Neuronal stem cell (in vitro differentiated cells): ENCODE measurements around the gene CAVIN4. TPM values are rescaled to one million over a fixed set of nuclear protein-coding genes. Genes with fewer than 3 reads are reported as not detected.

Experiments
- DNase-seq: peaks from one replicate; pipeline ENCODE4 v3.0.0-alpha.2; 2013; ENCODE audit warnings: low spot score
- H2AFZ ChIP-seq: one replicate; pipeline ENCODE4 v1.6.1; 2013; ENCODE audit warnings: mild to moderate bottlenecking, low read length, inconsistent platforms
- H2AK5ac ChIP-seq: 2 replicates; pipeline ENCODE4 v1.6.1; 2013; ENCODE audit warnings: low read depth, mild to moderate bottlenecking, inconsistent platforms, low read length, moderate library complexity, mixed read lengths
- H2BK120ac ChIP-seq: 2 replicates; pipeline ENCODE4 v1.6.1; 2013; ENCODE audit warnings: low read depth, mild to moderate bottlenecking, inconsistent platforms, low read length, moderate library complexity, mixed read lengths
- H2BK12ac ChIP-seq: one replicate; pipeline ENCODE4 v1.6.1; 2013; ENCODE audit warnings: low read length, inconsistent platforms
- H2BK15ac ChIP-seq: 2 replicates; pipeline ENCODE4 v1.6.1; 2013; ENCODE audit warnings: mild to moderate bottlenecking, low read length, inconsistent platforms, mixed read lengths
- H2BK5ac ChIP-seq: one replicate; pipeline ENCODE4 v1.6.1; 2013; ENCODE audit warnings: inconsistent platforms, mild to moderate bottlenecking, low read length, moderate library complexity
- H3K14ac ChIP-seq: one replicate; pipeline ENCODE4 v1.6.1; 2013; ENCODE audit warnings: low read length, inconsistent platforms
- H3K18ac ChIP-seq: 2 replicates; pipeline ENCODE4 v1.6.1; 2013; ENCODE audit warnings: low read length, inconsistent platforms
- H3K23ac ChIP-seq: 2 replicates; pipeline ENCODE4 v1.6.1; 2013; ENCODE audit warnings: low read depth, mild to moderate bottlenecking, mixed read lengths, low read length, inconsistent platforms; ENCODE audit not compliant: poor library complexity
- H3K27ac ChIP-seq: replicated peaks from 3 replicates; pipeline ENCODE4 v1.5.1; 2013; ENCODE audit warnings: low read length, inconsistent platforms
- H3K27me3 ChIP-seq, 3 experiments: 2 replicates each; pipeline ENCODE4 v1.6.1; 2013; ENCODE audit warnings: low read length in 3 of 3, mild to moderate bottlenecking in 2 of 3, inconsistent platforms in 1 of 3, low read depth in 1 of 3, mixed read lengths in 1 of 3, moderate library complexity in 1 of 3; ENCODE audit not compliant: control insufficient read depth in 3 of 3, insufficient read depth in 3 of 3
- H3K36me3 ChIP-seq, 2 donors: replicated peaks in 1 of 2; 2 replicates each; pipeline ENCODE4 v1.6.1; 2013; ENCODE audit warnings: low read length in 2 of 2; ENCODE audit not compliant: control insufficient read depth in 2 of 2, insufficient read depth in 2 of 2
- H3K4ac ChIP-seq: 2 replicates; pipeline ENCODE4 v1.6.1; 2013; ENCODE audit warnings: inconsistent platforms, mild to moderate bottlenecking, low read length, moderate library complexity
- H3K4me1 ChIP-seq, 2 donors: 1 replicate in 1 of 2; 2 replicates in 1 of 2; pipeline ENCODE4 v1.6.1; 2013; ENCODE audit warnings: low read length in 2 of 2, low read depth in 1 of 2; ENCODE audit not compliant: control insufficient read depth in 2 of 2, insufficient read depth in 1 of 2
- H3K4me2 ChIP-seq: one replicate; pipeline ENCODE4 v1.6.1; 2013; ENCODE audit warnings: mild to moderate bottlenecking, low read length, inconsistent platforms; ENCODE audit not compliant: insufficient read depth, poor library complexity, severe bottlenecking
- H3K4me3 ChIP-seq, 2 donors: 2 replicates each; pipeline ENCODE4 v1.5.1; 2013; ENCODE audit warnings: low read length in 2 of 2, mild to moderate bottlenecking in 2 of 2, inconsistent platforms in 1 of 2, moderate library complexity in 1 of 2
- H3K79me1 ChIP-seq: one replicate; pipeline ENCODE4 v1.6.1; 2013; ENCODE audit warnings: low read depth, mild to moderate bottlenecking, inconsistent platforms, low read length, moderate library complexity
- H3K9ac ChIP-seq: one replicate; pipeline ENCODE4 v1.6.1; 2013; ENCODE audit warnings: mild to moderate bottlenecking, low read depth, low read length, inconsistent platforms; ENCODE audit not compliant: poor library complexity
- H3K9me3 ChIP-seq, 2 donors: replicated peaks in 1 of 2; 2 replicates each; pipeline versions ENCODE3 to v1.6.1; 2013; ENCODE audit warnings: low read length in 2 of 2, mild to moderate bottlenecking in 2 of 2, inconsistent platforms in 1 of 2, low read depth in 1 of 2, mixed read lengths in 1 of 2, moderate library complexity in 1 of 2; ENCODE audit not compliant: control insufficient read depth in 2 of 2, insufficient read depth in 1 of 2
- H4K8ac ChIP-seq: one replicate; pipeline ENCODE4 v1.6.1; 2013; ENCODE audit warnings: low read depth, mild to moderate bottlenecking, inconsistent platforms, low read length, moderate library complexity
- H4K91ac ChIP-seq: one replicate; pipeline ENCODE4 v1.6.1; 2013; ENCODE audit warnings: low read length, low read depth, mild to moderate bottlenecking, inconsistent platforms; ENCODE audit not compliant: poor library complexity
- WGBS, 2 donors: extraction: QIAGEN DNeasy Blood & Tissue Kit; methylation state at CpG; one replicate each; pipeline ENCODE4 v1.1.7; 2013; ENCODE audit warnings: missing lambda C conversion rate in 2 of 2, mixed read lengths in 1 of 2; ENCODE audit not compliant: insufficient read length in 2 of 2, insufficient replicate concordance in 1 of 2; ENCODE audit errors: extremely low coverage in 2 of 2; 5-methylcytosine and 5-hydroxymethylcytosine counted together
- polyA plus RNA-seq, 2 experiments: library from polyadenylated mRNA; stranded (reverse); fragments of 200-250 nt; gene quantifications; one replicate each; pipeline ENCODE4 v1.2.3, GENCODE V29; 2013

CAVIN4 gene, protein sequence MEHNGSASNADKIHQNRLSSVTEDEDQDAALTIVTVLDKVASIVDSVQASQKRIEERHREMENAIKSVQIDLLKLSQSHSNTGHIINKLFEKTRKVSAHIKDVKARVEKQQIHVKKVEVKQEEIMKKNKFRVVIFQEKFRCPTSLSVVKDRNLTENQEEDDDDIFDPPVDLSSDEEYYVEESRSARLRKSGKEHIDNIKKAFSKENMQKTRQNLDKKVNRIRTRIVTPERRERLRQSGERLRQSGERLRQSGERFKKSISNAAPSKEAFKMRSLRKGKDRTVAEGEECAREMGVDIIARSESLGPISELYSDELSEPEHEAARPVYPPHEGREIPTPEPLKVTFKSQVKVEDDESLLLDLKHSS
- polyA plus RNA-seq (2013, experiment 1 of 2): 4.7 TPM
- polyA plus RNA-seq (2013, experiment 2 of 2): 4.9 TPM

DNA sequence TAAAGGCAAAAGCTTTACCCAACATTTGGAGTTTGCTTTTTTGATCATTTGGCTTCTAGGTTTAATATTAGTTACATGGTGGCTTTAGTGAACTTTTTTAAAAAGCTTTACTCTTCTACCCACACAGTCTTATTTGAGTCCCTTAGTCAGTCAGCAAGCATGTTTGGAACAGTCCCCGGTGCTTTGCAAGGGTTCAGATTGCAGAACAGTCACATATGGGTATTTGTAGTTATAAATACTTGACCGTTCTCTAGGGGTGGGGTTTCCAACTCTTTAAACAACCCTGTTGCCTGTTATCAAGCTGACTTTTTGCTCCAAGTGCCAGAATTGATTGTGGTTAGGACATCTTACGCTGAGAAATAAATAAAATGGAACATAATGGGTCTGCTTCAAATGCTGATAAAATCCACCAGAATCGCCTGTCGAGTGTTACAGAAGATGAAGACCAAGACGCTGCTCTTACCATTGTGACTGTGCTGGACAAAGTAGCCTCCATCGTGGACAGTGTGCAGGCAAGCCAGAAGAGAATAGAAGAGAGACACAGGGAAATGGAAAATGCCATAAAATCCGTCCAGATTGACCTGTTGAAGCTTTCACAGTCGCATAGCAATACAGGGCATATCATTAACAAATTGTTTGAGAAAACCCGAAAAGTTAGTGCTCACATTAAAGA is at the start of gene CAVIN4:
TSS of gene CAVIN4 (plus strand) at position 304 of the 673 bp plus-strand sequence. CDS start at position 369, 65 bp downstream.
- H3K14ac ChIP-seq: no peak within 1 kb of the TSS
- no peak within 1 kb of the TSS for H3K27ac ChIP-seq
- no peak within 1 kb of the TSS for H3K18ac ChIP-seq
- no peak within 1 kb of the TSS for H3K4ac ChIP-seq
- H2BK5ac ChIP-seq: no peak within 1 kb of the TSS
- no CpG with 5 or more reads among the region's 10 CpGs for WGBS, 2 donors
- H3K79me1 ChIP-seq: no peaks in the 10 kb centered on the region
- H4K8ac ChIP-seq: no peak within 1 kb of the TSS
- no peak within 1 kb of the TSS for H4K91ac ChIP-seq
- no peak within 1 kb of the TSS for H2AK5ac ChIP-seq
- H2BK12ac ChIP-seq: no peak within 1 kb of the TSS
- H3K4me3 ChIP-seq: no peak within 1 kb of the TSS
- H2AFZ ChIP-seq: no peak within 1 kb of the TSS
- no peak for DNase-seq
- no peaks in the 10 kb centered on the region for H3K9me3 ChIP-seq
- H3K36me3 ChIP-seq: peaks cover 17 to 99% of the 10 kb centered on the region in 2 donors
- H2BK15ac ChIP-seq: no peak within 1 kb of the TSS
- no peak within 1 kb of the TSS for H3K23ac ChIP-seq
- no peak within 1 kb of the TSS for H3K4me2 ChIP-seq
- H3K27me3 ChIP-seq: no peaks in the 10 kb centered on the region
- no peak within 1 kb of the TSS for H2BK120ac ChIP-seq
- H3K9ac ChIP-seq: no peak within 1 kb of the TSS
- no peaks in the 10 kb centered on the region for H3K4me1 ChIP-seq

DNA sequence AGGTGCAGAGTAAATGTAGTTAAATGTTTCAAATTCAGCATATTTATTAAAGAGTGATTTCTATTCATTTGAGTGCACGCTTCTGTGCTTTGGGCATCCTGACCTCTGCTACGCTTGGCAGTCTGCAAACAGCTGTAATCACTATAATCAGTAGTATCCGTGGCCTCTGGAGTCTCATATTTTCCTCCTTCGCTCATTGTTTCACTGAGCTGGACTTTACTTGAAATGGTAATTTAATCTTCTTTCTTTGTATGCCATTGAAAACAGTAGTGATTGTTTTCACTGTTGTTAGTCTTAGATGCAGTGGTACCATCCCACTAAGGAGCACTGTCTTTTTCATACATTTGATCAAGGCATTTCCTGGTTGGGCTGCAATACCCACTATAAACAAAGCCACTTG is 43.5 kb upstream of the CAVIN4 start:
- H3K36me3 ChIP-seq: peaks cover 10 to 57% of the 10 kb centered on the region in 2 donors
- H2BK120ac ChIP-seq: no peak overlapping the region
- H2BK15ac ChIP-seq: no peak overlapping the region
- H3K23ac ChIP-seq: no peak overlapping the region
- no peaks in the 10 kb centered on the region for H3K4me1 ChIP-seq
- H3K27me3 ChIP-seq: no peaks in the 10 kb centered on the region
- no peak overlapping the region for H3K14ac ChIP-seq
- no peak overlapping the region for H2BK12ac ChIP-seq
- no peak overlapping the region for H2AK5ac ChIP-seq
- H4K91ac ChIP-seq: no peak overlapping the region
- H2AFZ ChIP-seq: no peak overlapping the region
- no peak overlapping the region for H3K9ac ChIP-seq
- no CpG with 5 or more reads among the region's 4 CpGs for WGBS, 2 donors
- no peak overlapping the region for H3K4ac ChIP-seq
- no peak overlapping the region for H3K27ac ChIP-seq
- no peak overlapping the region for H3K4me3 ChIP-seq
- no peaks in the 10 kb centered on the region for H3K79me1 ChIP-seq
- no peak for DNase-seq
- H3K4me2 ChIP-seq: no peak overlapping the region
- no peak overlapping the region for H4K8ac ChIP-seq
- no peak overlapping the region for H2BK5ac ChIP-seq
- no peak overlapping the region for H3K18ac ChIP-seq
- peaks cover 2 to 10% of the 10 kb centered on the region in 2 donors for H3K9me3 ChIP-seq

DNA sequence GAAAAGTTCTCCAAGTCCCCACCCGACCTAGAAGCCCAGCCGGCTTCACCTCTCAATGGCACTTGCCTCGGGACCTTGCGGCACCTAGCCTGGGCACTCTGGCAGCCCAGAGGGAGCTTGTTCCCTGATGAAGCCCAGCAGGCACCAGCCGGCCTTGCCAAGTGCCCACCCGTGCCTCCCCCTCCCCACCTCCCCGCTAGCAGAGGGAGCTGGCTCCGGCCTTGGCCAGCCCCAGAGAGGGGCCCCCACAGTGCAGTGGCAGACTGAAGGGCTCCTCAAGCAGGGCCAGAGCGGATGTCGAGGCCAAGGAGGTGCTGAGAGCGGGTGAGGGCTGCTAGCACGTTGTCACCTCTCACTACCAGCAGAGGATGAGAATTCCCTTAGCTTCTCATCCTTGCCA is 37.6 kb upstream of the CAVIN4 start:
- Histone ChIP-seq H3K27ac (no peak overlapping the region), H2BK5ac (no peak overlapping the region), H2AFZ (no peak overlapping the region), H4K8ac (no peak overlapping the region), H3K23ac (no peak overlapping the region), H2BK120ac (no peak overlapping the region), H3K14ac (no peak overlapping the region), H3K27me3 (no peaks in the 10 kb centered on the region), H3K36me3 (peaks cover 35 to 92% of the 10 kb centered on the region in 2 donors), H3K4me3 (no peak overlapping the region), H2AK5ac (no peak overlapping the region), H2BK12ac (no peak overlapping the region), H4K91ac (no peak overlapping the region), H3K4me2 (no peak overlapping the region), H3K4me1 (no peaks in the 10 kb centered on the region), H3K9ac (no peak overlapping the region), H3K9me3 (peaks cover 14 to 52% of the 10 kb centered on the region in 2 donors), H3K79me1 (peaks cover 3% of the 10 kb centered on the region), H3K18ac (no peak overlapping the region), H2BK15ac (no peak overlapping the region), H3K4ac (no peak overlapping the region)
- no CpG with 5 or more reads among the region's 12 CpGs for WGBS, 2 donors
- no peak for DNase-seq

DNA sequence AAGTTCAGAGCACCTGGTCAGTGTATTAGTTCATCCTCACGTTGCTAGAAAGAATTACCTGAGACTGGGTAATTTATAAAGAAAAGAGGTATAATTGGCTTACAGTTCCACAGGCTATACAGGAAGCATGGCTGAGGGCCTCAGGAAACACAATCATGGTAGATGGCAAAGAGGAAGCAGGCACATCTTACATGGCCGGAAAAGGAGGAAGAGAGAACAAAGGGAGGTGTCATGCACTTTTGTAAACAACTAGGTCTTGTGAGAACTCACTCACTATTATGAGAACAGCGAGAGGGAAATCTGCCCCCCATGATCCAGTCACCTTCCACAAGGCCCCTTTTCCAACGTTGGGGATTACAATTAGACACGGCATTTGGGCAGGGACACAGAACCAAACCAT is 28.8 kb upstream of the CAVIN4 start:
- Histone ChIP-seq H3K9ac (no peak overlapping the region), H2AFZ (no peak overlapping the region), H2BK12ac (no peak overlapping the region), H3K4me2 (no peak overlapping the region), H2AK5ac (no peak overlapping the region), H3K79me1 (peaks cover 6% of the 10 kb centered on the region), H3K36me3 (peaks cover 29 to 99% of the 10 kb centered on the region in 2 donors), H3K23ac (no peak overlapping the region), H4K8ac (no peak overlapping the region), H2BK15ac (no peak overlapping the region), H3K4ac (no peak overlapping the region), H3K14ac (no peak overlapping the region), H3K4me3 (no peak overlapping the region), H3K9me3 (peaks cover 8 to 36% of the 10 kb centered on the region in 2 donors), H2BK5ac (no peak overlapping the region), H2BK120ac (no peak overlapping the region), H3K27me3 (no peaks in the 10 kb centered on the region), H3K4me1 (no peaks in the 10 kb centered on the region), H4K91ac (no peak overlapping the region), H3K18ac (no peak overlapping the region), H3K27ac (no peak overlapping the region)
- DNase-seq: no peak
- no CpG with 5 or more reads among the region's 5 CpGs for WGBS, 2 donors
